ENCODE data around the gene ANKRD61. TPM values are rescaled to one million over a fixed set of nuclear protein-coding genes. Genes with fewer than 3 reads are reported as not detected.
A peak's percentile ranks its signal among the peaks of the same experiment; 100 is the strongest.
"Not testable (repeated sequence)": the region's sequence is repeated elsewhere in the genome, so short reads cannot be mapped to it uniquely, and the experiment has no call there.

Gene ANKRD61
- total RNA-seq, 3 donors from 2014 or later: 0.33 TPM; not detected in 2

GRCh38 chr7:6008668-6009611 is 22.2 kb upstream of the ANKRD61 start, which contains the start of the genes AIMP2 and PMS2:
Gene AIMP2, plus strand, starts transcription at chr7:6009272. Its CDS starts 92 bp downstream, at chr7:6009364.
Gene PMS2, minus strand, starts transcription at chr7:6009049. Its CDS starts 30 bp downstream, at chr7:6009019.
- Histone ChIP-seq H3K4me3 (peak within 1 kb of the TSS; percentile 63 to 95 (median 65)), H3K36me3 (no peaks in the 10 kb centered on the region), H3K4me1 (no peaks in the 10 kb centered on the region), H3K27me3 (no peaks in the 10 kb centered on the region), H3K9me3 (no peaks in the 10 kb centered on the region), H3K27ac (peak within 1 kb of the TSS; percentile 85 to 96)
- DNase-seq (ENCODE audit: low spot score in 2 of 2): peak; percentile 97
- intact Hi-C loops (cut with DNase I; ENCODE audit: low total_unique reads): no loop called here
- TF ChIP-seq POLR2AphosphoS5 (IDR thresholded peaks at IDR 0.05): peak; percentile 63 to 83 (median 80)
- TF ChIP-seq CTCF (IDR thresholded peaks at IDR 0.05): no peak
- TF ChIP-seq POLR2A (IDR thresholded peaks at IDR 0.05): peak; percentile 40

GRCh38 chr7:6010370-6010769 is 20.8 kb upstream of the ANKRD61 start:
- H3K27ac ChIP-seq, H3K36me3 ChIP-seq, H3K4me1 ChIP-seq: not testable (repeated sequence)

GRCh38 chr7:6011541-6011940 is 19.6 kb upstream of the ANKRD61 start:
- Histone ChIP-seq H3K27me3 (no peaks in the 10 kb centered on the region), H3K4me1 (no peaks in the 10 kb centered on the region), H3K4me3 (no peak overlapping the region), H3K9me3 (no peaks in the 10 kb centered on the region), H3K27ac (no peak overlapping the region), H3K36me3 (no peaks in the 10 kb centered on the region)
- intact Hi-C loops (cut with DNase I; ENCODE audit: low total_unique reads): no loop called here
- no peak for DNase-seq (ENCODE audit: low spot score in 2 of 2)
- TF ChIP-seq CTCF (IDR thresholded peaks at IDR 0.05) (no peak), POLR2A (IDR thresholded peaks at IDR 0.05) (no peak), POLR2AphosphoS5 (IDR thresholded peaks at IDR 0.05) (no peak)

More at GRCh38 chr7:6010370-6010769, 20.8 kb upstream of the ANKRD61 start:
- H3K9me3 ChIP-seq; DNase-seq (ENCODE audit: low spot score in 2 of 2); H3K4me3 ChIP-seq; H3K27me3 ChIP-seq; intact Hi-C loops (cut with DNase I; ENCODE audit: low total_unique reads): not testable (repeated sequence)

- no peak for DNase-seq (ENCODE audit: low spot score in 2 of 2)
- TF ChIP-seq POLR2AphosphoS5 (IDR thresholded peaks at IDR 0.05) (no peak), POLR2A (IDR thresholded peaks at IDR 0.05) (no peak), CTCF (IDR thresholded peaks at IDR 0.05) (no peak)
- Histone ChIP-seq H3K27me3 (no peaks in the 10 kb centered on the region), H3K27ac (no peak overlapping the region), H3K4me1 (no peaks in the 10 kb centered on the region), H3K36me3 (no peaks in the 10 kb centered on the region), H3K9me3 (no peaks in the 10 kb centered on the region), H3K4me3 (no peak overlapping the region)
- intact Hi-C loops (cut with DNase I; ENCODE audit: low total_unique reads): no loop called here
Measured at GRCh38 chr7:6012355-6013104, 18.6 kb upstream of the ANKRD61 start.

- no peak for TF ChIP-seq POLR2A (IDR thresholded peaks at IDR 0.05)
- no peak for TF ChIP-seq POLR2AphosphoS5 (IDR thresholded peaks at IDR 0.05)
- no peak for TF ChIP-seq CTCF (IDR thresholded peaks at IDR 0.05)
- H3K4me3 ChIP-seq: no peak overlapping the region
- H3K36me3 ChIP-seq: no peaks in the 10 kb centered on the region
- DNase-seq (ENCODE audit: low spot score in 2 of 2): peak in 1 of 2 donors; percentile 60
- no peaks in the 10 kb centered on the region for H3K27me3 ChIP-seq
- H3K9me3 ChIP-seq: no peaks in the 10 kb centered on the region
- H3K27ac ChIP-seq: peak overlapping the region; percentile 17 to 40
- H3K4me1 ChIP-seq: no peaks in the 10 kb centered on the region
- intact Hi-C loops (cut with DNase I; ENCODE audit: low total_unique reads): no loop called here
Measured at GRCh38 chr7:6015917-6016652, 15.1 kb upstream of the ANKRD61 start.
